Measurements from ENCODE around the gene PCK2. TPM values are rescaled to one million over a fixed set of nuclear protein-coding genes. Genes with fewer than 3 reads are reported as not detected.

Gene PCK2
- total RNA-seq, 1 experiment from 2014 or later = 5.1 TPM

GRCh38 chr14:24115422-24116127 is 21.5 kb downstream of the PCK2 start:
- DNase-seq (ENCODE audit: low read depth) = no peak

GRCh38 chr14:24116128-24116814 is 22.2 kb downstream of the PCK2 start:
- no peak for DNase-seq (ENCODE audit: low read depth)

- DNase-seq (ENCODE audit: low read depth) = no peak
Measured at GRCh38 chr14:24117179-24117578, 23.1 kb downstream of the PCK2 start.

- DNase-seq (ENCODE audit: low read depth) = no peak
Measured at GRCh38 chr14:24119691-24120090, 25.6 kb downstream of the PCK2 start.

GRCh38 chr14:24121210-24121609 is 27.1 kb downstream of the PCK2 start:
- no peak for DNase-seq (ENCODE audit: low read depth)

GRCh38 chr14:24122416-24122815 is 28.3 kb downstream of the PCK2 start:
- no peak for DNase-seq (ENCODE audit: low read depth)

GRCh38 chr14:24122898-24123297 is 28.8 kb downstream of the PCK2 start:
- DNase-seq (ENCODE audit: low read depth) = no peak

- DNase-seq (ENCODE audit: low read depth) = no peak
Measured at GRCh38 chr14:24123424-24124417, 29.6 kb downstream of the PCK2 start.

- DNase-seq (ENCODE audit: low read depth) = no peak
Measured at GRCh38 chr14:24126939-24127338, 32.8 kb downstream of the PCK2 start.

GRCh38 chr14:24127673-24128072 is 33.6 kb downstream of the PCK2 start:
- DNase-seq (ENCODE audit: low read depth) = no peak

- DNase-seq (ENCODE audit: low read depth) = no peak
Measured at GRCh38 chr14:24129410-24129998, 35.4 kb downstream of the PCK2 start.

GRCh38 chr14:24130380-24130716 is 36.2 kb downstream of the PCK2 start, which contains the start of gene FITM1:
Gene FITM1, plus strand, starts transcription at chr14:24130659. Its CDS starts 905 bp downstream, at chr14:24131564.
- no peak for DNase-seq (ENCODE audit: low read depth)

GRCh38 chr14:24130717-24131548 is 36.8 kb downstream of the PCK2 start:
- DNase-seq (ENCODE audit: low read depth) = peak; percentile 88

- no peak for DNase-seq (ENCODE audit: low read depth)
Measured at GRCh38 chr14:24131549-24131966, 37.4 kb downstream of the PCK2 start.

GRCh38 chr14:24132061-24132685 is 38.1 kb downstream of the PCK2 start:
- no peak for DNase-seq (ENCODE audit: low read depth)

GRCh38 chr14:24132976-24133375 is 38.9 kb downstream of the PCK2 start:
- DNase-seq (ENCODE audit: low read depth) = no peak

GRCh38 chr14:24133735-24134134 is 39.6 kb downstream of the PCK2 start:
- DNase-seq (ENCODE audit: low read depth) = no peak

- DNase-seq (ENCODE audit: low read depth) = no peak
Measured at GRCh38 chr14:24135584-24135833, 41.4 kb downstream of the PCK2 start.

GRCh38 chr14:24135834-24136683 is 41.9 kb downstream of the PCK2 start, which contains the start of gene PSME1:
Gene PSME1, plus strand, starts transcription at chr14:24136194. Its CDS starts 69 bp downstream, at chr14:24136263.
- peak; percentile 81 for DNase-seq (ENCODE audit: low read depth)
